ENCODE data around the gene RNGTT. TPM values are rescaled to one million over a fixed set of nuclear protein-coding genes. Genes with fewer than 3 reads are reported as not detected.
A peak's percentile ranks its signal among the peaks of the same experiment; 100 is the strongest.

Gene RNGTT
- total and polyA plus RNA-seq, 10 of the 15 experiments (the other 5 are each of a cell fraction or from before 2014, with no cell fraction given): 7.7 to 30.4 (median 22.2) TPM

DNA sequence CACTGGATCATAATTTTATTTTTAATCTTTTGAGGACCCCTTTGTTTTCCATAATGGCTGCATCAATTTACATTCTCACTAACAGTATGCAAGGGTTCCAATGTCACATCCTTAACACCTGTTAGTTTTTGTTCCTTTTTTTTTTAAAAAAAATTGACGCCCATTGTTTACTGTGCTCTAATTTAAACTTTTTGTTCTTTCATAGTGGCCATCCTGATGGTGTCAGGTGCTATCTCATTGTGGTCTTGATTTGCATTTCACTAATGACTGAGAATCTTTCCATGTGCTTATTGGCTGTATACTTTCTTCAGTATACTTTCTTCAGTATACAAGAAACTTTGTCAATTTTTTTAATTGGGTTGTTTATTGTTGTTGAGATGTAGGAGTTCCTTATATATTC is 347.0 kb downstream of the RNGTT start (continued):
- no peak for TF ChIP-seq BACH1 (IDR thresholded peaks at IDR 0.05; ENCODE audit: borderline replicate concordance)
- peak; percentile 35 to 38; a peak in 2 of 4 replicates for TF ChIP-seq BHLHE40 (IDR thresholded peaks at IDR 0.05; ENCODE audit: borderline replicate concordance in 1 of 2, low read depth in 2 of 2, low read length in 1 of 2)
- TF ChIP-seq RUNX3 (IDR thresholded peaks at IDR 0.05; ENCODE audit: low read length): peak; percentile 55
- no peak for TF ChIP-seq CEBPZ (IDR thresholded peaks at IDR 0.05; ENCODE audit: low read depth, low read length)
- peak; percentile 69 for TF ChIP-seq MTA2 (IDR thresholded peaks at IDR 0.05; ENCODE audit: low read depth)
- TF ChIP-seq ETV6 (conservative IDR thresholded peaks at IDR 0.05 in 1 of 2, IDR thresholded peaks at IDR 0.05 in 1 of 2; ENCODE audit: borderline replicate concordance in 1 of 2, low read depth in 1 of 2): no peak
- TF ChIP-seq NBN (IDR thresholded peaks at IDR 0.05): no peak
- TF ChIP-seq TARDBP (IDR thresholded peaks at IDR 0.05; ENCODE audit: borderline replicate concordance): no peak
- no peak for TF ChIP-seq PKNOX1 (IDR thresholded peaks at IDR 0.05)
- TF ChIP-seq EZH2 (IDR thresholded peaks at IDR 0.05; ENCODE audit: borderline replicate concordance, control insufficient read depth, low read depth, low read length): no peak
- TF ChIP-seq, protein P1, sequence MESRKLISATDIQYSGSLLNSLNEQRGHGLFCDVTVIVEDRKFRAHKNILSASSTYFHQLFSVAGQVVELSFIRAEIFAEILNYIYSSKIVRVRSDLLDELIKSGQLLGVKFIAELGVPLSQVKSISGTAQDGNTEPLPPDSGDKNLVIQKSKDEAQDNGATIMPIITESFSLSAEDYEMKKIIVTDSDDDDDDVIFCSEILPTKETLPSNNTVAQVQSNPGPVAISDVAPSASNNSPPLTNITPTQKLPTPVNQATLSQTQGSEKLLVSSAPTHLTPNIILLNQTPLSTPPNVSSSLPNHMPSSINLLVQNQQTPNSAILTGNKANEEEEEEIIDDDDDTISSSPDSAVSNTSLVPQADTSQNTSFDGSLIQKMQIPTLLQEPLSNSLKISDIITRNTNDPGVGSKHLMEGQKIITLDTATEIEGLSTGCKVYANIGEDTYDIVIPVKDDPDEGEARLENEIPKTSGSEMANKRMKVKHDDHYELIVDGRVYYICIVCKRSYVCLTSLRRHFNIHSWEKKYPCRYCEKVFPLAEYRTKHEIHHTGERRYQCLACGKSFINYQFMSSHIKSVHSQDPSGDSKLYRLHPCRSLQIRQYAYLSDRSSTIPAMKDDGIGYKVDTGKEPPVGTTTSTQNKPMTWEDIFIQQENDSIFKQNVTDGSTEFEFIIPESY (IDR thresholded peaks at IDR 0.05): no peak
- TF ChIP-seq ZSCAN29 (IDR thresholded peaks at IDR 0.05): no peak
- TF ChIP-seq ATF2 (IDR thresholded peaks at IDR 0.05; ENCODE audit: low read length): peak; percentile 8; the same call in 1 of the 2 replicates
- TF ChIP-seq HDAC2 (IDR thresholded peaks at IDR 0.05): no peak
- TF ChIP-seq CEBPB (IDR thresholded peaks at IDR 0.05; ENCODE audit: borderline replicate concordance in 1 of 2, low read depth in 2 of 2, low read length in 2 of 2): no peak
- no peak for TF ChIP-seq LARP7 (IDR thresholded peaks at IDR 0.05)
- TF ChIP-seq NFXL1 (IDR thresholded peaks at IDR 0.05; ENCODE audit: borderline replicate concordance): no peak
- no peak for TF ChIP-seq PML (IDR thresholded peaks at IDR 0.05; ENCODE audit: low read length)
- peak; percentile 81 for TF ChIP-seq ZNF384 (IDR thresholded peaks at IDR 0.05; ENCODE audit: borderline replicate concordance, low read depth, low read length)
- TF ChIP-seq YBX1 (IDR thresholded peaks at IDR 0.05): no peak
- no peak for TF ChIP-seq SREBF2 (IDR thresholded peaks at IDR 0.05; ENCODE audit: low read length)
- no peak for TF ChIP-seq TCF7 (IDR thresholded peaks at IDR 0.05; ENCODE audit: borderline replicate concordance)
- TF ChIP-seq POLR2A (IDR thresholded peaks at IDR 0.05; ENCODE audit: low read depth, low read length): no peak
- TF ChIP-seq PAX8 (IDR thresholded peaks at IDR 0.05): peak; percentile 78
- TF ChIP-seq WRNIP1 (IDR thresholded peaks at IDR 0.05; ENCODE audit: borderline replicate concordance, low read depth, low read length): no peak
- TF ChIP-seq MYC (IDR thresholded peaks at IDR 0.05; ENCODE audit: insufficient read depth, insufficient read length, insufficient replicate concordance, low read length, severe bottlenecking): no peak
- TF ChIP-seq CREB1 (IDR thresholded peaks at IDR 0.05; ENCODE audit: low read depth): no peak
